ENCODE data around the gene ACTG1. TPM values are rescaled to one million over a fixed set of nuclear protein-coding genes. Genes with fewer than 3 reads are reported as not detected.

The ACTG1 gene
- total and polyA plus RNA-seq, 9 of the 15 experiments (the other 6 are each of a cell fraction or from before 2014, with no cell fraction given): 224 to 1,775 (median 568) TPM

DNA sequence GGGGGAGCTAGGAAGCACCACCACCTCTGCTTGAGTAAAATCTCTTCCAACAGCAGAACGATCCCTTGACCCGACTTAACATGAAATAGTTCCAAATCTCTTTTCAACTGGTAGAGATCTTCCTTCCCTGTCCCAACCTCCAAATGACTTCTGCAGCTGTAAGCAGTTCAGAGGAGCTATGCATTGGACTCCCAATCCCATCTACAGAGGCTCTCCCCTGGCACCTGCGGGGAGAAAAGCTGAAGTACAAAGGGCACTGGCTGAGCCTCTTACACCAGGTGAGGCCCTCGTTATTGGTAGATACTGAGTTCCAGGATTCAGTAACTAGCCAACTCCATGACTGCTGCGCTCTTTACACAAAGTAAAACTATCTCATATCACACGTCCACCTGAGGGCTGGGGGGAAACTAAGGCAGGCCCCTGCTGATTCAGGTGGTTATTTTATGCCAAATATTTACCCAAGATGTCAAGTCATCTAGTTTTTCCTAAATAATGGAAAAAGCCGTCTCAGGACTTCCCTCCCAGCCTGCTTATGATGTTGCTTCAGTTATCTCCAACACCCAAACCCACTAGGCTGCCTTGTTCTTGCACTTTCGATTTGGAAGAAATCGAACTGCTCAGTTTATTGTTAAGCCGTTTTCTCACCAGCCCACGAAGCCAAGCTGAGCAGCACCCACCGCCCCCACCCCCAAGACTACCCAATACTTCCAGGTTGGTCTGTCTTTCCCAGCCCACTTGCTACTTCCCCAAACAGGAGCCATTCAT is 3.2 kb downstream of the ACTG1 start (continued):
- no peak for TF ChIP-seq ZNF592 (IDR thresholded peaks at IDR 0.05)
- TF ChIP-seq, protein P1, sequence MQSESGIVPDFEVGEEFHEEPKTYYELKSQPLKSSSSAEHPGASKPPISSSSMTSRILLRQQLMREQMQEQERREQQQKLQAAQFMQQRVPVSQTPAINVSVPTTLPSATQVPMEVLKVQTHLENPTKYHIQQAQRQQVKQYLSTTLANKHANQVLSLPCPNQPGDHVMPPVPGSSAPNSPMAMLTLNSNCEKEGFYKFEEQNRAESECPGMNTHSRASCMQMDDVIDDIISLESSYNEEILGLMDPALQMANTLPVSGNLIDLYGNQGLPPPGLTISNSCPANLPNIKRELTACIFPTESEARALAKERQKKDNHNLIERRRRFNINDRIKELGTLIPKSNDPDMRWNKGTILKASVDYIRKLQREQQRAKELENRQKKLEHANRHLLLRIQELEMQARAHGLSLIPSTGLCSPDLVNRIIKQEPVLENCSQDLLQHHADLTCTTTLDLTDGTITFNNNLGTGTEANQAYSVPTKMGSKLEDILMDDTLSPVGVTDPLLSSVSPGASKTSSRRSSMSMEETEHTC (IDR thresholded peaks at IDR 0.05): no peak
- TF ChIP-seq SMAD1 (IDR thresholded peaks at IDR 0.05; ENCODE audit: low read depth, low read length, partially characterized antibody): no peak
- TF ChIP-seq PHF21A (IDR thresholded peaks at IDR 0.05; ENCODE audit: borderline replicate concordance, low read depth): no peak
- no peak for TF ChIP-seq TOE1 (IDR thresholded peaks at IDR 0.05; ENCODE audit: borderline replicate concordance)
- no peak for TF ChIP-seq TOE1 (CRISPR knock-in tag; IDR thresholded peaks at IDR 0.05; ENCODE audit: borderline replicate concordance, low read depth)
- TF ChIP-seq TBP (optimal IDR thresholded peaks at IDR 0.05; ENCODE audit: low read depth, low read length): no peak
- TF ChIP-seq, protein P2, sequence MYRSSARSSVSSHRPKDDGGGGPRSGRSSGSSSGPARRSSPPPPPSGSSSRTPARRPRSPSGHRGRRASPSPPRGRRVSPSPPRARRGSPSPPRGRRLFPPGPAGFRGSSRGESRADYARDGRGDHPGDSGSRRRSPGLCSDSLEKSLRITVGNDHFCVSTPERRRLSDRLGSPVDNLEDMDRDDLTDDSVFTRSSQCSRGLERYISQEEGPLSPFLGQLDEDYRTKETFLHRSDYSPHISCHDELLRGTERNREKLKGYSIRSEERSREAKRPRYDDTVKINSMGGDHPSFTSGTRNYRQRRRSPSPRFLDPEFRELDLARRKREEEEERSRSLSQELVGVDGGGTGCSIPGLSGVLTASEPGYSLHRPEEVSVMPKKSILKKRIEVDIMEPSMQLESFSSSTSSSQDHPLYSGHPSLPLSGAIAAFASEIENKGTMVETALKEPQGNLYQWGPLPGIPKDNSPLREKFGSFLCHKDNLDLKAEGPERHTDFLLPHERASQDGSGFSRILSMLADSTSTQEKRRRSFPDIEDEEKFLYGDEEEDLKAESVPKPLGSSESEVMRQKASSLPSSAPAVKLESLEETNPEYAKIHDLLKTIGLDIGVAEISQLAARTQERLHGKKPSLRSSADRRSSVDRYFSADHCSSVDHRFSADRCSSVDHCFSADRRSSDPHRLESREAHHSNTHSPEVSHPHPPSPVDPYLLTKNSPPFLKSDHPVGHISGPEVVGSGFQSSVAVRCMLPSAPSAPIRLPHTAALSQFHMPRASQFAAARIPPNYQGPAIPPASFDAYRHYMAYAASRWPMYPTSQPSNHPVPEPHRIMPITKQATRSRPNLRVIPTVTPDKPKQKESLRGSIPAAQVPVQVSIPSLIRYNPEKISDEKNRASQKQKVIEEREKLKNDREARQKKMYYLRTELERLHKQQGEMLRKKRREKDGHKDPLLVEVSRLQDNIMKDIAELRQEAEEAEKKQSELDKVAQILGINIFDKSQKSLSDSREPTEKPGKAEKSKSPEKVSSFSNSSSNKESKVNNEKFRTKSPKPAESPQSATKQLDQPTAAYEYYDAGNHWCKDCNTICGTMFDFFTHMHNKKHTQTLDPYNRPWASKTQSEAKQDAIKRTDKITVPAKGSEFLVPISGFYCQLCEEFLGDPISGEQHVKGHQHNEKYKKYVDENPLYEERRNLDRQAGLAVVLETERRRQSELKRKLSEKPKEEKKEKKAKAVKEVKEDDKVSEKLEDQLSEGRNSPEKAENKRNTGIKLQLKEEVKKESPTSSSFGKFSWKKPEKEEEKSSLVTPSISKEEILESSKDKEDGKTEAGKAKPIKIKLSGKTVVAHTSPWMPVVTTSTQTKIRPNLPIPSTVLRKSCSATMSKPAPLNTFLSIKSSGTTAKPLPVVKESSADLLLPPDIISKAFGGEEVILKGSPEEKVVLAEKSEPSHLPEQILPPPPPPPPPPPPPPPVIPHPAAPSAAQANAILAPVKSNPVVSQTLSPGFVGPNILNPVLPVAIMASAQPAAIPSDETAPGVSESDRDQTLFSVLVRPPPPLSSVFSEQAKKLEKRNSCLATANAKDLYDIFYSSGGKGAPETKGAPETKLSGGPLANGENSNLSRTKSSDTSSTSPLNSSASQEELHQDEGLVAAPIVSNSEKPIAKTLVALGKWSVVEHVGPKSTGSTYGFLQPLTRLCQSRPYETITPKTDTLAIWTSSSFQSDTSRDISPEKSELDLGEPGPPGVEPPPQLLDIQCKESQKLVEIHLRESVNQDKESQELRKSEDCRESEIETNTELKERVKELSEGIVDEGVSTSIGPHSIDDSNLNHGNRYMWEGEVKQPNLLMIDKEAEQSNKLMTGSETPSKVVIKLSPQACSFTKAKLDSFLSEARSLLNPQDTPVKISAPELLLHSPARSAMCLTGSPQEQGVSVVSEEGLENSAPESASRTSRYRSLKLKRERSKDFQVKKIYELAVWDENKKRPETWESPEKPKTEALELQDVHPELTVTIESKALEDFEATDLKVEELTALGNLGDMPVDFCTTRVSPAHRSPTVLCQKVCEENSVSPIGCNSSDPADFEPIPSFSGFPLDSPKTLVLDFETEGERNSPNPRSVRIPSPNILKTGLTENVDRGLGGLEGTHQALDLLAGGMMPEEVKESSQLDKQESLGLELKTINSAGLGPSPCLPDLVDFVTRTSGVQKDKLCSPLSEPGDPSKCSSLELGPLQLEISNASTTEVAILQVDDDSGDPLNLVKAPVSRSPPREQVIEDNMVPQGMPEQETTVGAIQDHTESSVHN (IDR thresholded peaks at IDR 0.05; ENCODE audit: borderline replicate concordance in 1 of 2, low read depth in 1 of 2): no peak
- no peak for TF ChIP-seq FIP1L1 (IDR thresholded peaks at IDR 0.05; ENCODE audit: low read depth, low read length, poor library complexity, severe bottlenecking)

Measured in K562 (cell line).